ENCODE data around the gene MOV10.

The MOV10 gene

DNA sequence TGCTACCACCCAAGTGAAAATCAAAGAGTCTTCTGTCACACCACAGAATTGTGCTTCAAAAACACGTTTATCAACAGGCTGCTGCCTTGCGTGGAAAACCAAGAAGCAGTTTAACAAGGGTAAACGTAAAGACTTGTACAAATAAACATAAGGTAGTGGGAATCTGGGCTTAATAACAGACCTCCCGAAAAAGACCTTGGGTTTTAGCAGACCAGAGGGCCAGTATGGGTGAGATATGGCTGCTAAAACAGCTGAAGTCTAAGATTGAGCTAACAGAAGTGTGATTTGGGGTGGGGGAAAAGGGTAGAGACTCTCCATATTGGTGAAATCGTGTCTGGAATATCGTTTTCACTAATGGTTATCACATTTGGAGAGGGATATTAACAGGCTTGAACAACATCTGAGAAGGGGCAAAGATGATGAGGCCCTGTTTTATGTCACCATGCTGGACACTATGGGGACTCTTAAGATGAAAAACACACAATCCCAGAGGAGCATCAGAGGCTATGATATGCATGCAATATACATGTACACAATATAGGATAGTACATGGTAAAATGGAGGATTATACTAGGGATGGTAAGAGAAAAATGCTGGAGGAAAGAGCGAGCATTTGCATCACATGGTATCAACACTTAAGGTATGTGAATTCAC, 1.4 kb downstream of the MOV10 start:
- no peak for DNase-seq (ENCODE audit: low read depth)

DNA sequence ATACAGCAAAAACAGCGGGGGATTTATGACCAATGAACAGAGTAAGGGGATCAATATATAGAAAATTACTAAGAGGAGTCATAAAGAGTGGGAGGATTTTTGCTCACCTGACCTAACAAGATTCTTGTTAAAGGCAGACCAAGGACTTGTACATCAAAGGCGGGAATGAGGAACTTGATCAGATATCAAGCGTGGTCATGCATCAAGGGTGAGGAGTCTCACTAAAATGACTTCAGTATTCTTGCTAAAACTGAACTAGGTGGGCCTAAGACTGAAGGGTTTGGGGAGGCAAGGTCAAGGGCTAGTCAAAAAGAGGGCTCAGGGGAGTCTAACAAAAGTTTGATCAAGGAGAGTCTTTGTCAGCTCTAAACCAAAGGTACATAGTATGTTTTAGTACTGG, 2.1 kb downstream of the MOV10 start:
- no peak for DNase-seq (ENCODE audit: low read depth)

DNA sequence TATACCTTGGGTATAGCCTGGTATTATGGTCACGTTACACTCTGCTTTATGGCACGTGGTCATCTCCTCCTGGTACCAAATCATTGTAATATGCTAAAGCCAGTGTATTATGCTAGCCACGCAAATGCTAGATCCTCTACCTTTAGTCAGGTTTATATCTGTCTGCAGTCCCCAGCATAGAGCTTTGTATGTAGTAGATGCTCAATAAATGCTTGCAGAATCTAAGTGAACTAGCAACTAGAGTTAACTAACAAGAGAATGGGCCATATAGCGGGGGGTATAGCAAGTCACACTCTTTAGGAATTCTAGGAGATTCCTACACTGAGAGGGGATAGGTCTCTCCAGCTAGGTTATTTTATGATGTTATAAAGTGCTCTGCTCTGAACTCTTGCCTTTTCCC, 3.0 kb downstream of the MOV10 start:
- DNase-seq (ENCODE audit: low read depth) = no peak

DNA sequence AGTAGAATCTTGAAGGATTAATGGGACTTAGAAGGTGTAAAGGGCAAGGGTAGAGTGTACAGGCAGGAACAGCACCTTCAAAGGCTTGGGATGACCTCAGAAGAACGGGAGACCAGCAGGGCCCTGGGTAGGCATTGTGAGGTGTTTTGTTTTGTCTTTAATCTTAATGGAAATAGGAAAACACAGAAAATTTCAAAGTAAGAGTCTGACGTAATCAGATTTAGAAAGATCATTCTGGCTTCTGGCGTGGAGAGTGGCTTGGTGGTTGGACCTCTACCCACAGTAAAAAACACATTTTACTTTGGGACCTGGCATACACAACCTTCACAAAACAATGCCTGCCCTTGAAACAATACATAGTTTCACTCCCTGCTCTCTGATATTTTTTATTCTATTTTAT, 4.1 kb downstream of the MOV10 start:
- DNase-seq (ENCODE audit: low read depth) = no peak

DNA sequence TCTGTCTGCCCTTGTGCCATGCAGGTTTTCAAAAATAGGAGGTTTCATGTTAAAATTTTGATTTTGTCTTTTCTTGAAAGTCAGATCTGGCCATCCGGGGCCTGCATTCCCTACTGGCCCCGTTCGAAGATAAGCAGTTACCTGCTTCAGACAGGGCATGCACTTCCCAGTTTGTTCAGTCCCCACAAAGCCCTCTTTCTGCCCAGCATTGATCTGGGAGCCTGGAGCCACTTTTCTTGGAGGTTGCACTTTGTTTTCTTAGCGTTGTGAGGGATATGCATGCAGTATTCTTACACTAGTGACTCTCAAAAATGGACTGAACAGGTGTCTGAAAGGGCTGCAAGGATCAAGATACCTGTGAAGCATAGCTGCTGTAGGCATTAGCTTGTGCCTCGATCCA, 11.5 kb downstream of the MOV10 start:
- no peak for DNase-seq (ENCODE audit: low read depth)

DNA sequence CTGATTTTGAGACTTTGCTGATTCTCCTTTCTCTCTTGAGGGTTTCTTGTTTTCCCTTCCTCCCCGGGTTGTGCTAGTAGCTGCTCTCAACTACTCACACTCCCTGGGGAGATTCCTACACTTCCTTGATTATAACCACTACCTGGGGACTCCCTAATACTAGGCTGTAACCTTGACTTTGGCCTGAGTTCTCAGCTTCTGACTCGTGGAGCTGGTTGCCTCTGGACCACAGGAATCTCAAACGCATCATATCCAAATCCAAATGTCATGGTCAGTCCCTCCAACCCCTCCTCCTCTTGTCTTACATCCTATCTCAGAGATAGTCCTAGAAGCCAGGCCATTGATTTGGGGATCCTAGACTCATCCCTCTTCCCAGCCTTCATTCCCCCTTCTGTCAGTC, 12.0 kb downstream of the MOV10 start:
- no peak for DNase-seq (ENCODE audit: low read depth)

DNA sequence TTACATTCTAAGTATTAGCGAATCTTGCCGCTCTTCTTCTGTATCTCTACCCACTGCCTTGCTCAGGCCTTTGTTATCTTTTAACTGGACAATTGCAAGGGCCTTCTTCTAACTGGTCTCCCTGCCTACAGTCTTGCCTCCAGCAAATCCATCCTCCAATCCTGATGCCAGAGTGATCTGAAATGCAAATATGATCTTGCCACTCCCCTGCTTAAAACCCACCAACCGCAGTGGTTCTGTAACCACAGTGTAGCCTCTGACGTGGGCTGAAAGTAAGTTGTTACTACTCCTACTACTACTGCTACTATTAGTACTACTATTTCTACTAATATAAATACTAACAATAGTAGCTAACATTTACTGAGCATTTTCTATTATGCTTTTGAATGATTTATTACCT, 12.4 kb downstream of the MOV10 start:
- no peak for DNase-seq (ENCODE audit: low read depth)

DNA sequence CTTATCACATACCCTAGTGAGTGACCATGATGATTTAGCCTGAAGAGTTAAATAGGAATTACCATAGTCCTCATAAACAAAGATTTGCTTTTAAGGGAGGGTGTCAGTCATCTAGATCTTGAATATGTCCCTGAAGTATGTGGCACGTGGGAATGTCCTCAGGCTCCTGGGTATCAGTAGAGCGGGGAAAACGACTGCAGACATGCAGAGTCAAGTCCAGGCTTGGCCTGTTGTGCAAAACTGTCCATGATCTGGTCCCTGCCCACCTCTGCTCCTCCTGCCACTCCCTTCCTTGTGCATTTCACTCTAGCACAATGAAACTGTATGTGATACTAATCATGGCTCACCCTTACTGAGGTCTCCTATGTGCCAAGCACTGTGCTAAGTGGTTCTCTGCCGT, 12.9 kb downstream of the MOV10 start:
- DNase-seq (ENCODE audit: low read depth) = no peak

DNA sequence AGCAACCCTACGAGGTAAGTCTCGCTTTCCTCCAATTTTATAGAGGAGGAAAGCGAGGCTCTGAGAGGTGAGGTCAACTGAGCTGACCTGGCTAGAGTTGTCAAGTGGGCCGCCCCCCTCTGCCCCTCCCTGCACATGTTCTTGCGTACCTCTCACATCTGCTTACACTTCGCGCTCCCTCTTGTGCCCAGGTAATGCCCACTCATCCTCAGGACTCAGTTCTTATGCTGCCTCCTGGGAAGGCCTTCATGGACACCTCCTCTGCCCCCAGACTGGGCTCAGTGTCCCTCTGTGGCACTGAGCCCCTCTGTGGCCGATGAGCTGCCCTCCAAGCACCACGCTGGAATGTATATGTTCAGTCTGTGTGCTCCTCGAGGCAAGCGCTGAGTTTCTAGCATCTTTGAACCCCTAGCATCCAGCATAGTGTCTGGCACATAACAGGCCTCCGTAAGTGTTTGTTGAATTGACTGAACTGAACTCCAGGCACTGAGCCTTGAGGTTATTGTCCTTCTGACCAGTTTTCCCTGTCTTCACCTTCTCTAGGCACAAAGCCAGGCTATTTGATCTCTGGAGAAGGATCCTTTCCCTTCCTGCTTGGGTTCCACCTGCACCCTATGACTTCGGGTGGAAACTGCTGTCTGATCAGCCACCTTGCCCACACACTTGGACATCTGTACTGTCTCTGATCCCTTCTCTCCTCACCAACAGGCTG, 13.5 kb downstream of the MOV10 start:
- DNase-seq (ENCODE audit: low read depth) = no peak

DNA sequence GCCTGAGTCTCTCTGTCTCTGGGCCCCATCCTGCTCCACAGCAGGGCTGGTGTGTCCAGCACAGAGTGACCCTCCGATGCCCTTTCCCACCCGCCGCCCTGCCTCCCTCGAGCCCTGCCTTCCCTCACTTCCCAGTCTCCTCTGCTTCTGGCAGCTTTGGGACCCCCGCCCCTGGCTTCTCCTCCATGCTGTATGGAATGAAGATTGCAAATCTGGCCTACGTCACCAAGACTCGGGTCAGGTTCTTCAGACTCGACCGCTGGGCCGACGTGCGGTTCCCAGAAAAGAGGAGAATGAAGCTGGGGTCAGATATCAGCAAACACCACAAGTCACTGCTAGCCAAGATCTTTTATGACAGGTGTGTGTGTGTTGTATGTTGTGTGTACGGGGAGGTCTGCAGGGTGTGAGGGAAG, 14.3 kb downstream of the MOV10 start:
- no peak for DNase-seq (ENCODE audit: low read depth)

DNA sequence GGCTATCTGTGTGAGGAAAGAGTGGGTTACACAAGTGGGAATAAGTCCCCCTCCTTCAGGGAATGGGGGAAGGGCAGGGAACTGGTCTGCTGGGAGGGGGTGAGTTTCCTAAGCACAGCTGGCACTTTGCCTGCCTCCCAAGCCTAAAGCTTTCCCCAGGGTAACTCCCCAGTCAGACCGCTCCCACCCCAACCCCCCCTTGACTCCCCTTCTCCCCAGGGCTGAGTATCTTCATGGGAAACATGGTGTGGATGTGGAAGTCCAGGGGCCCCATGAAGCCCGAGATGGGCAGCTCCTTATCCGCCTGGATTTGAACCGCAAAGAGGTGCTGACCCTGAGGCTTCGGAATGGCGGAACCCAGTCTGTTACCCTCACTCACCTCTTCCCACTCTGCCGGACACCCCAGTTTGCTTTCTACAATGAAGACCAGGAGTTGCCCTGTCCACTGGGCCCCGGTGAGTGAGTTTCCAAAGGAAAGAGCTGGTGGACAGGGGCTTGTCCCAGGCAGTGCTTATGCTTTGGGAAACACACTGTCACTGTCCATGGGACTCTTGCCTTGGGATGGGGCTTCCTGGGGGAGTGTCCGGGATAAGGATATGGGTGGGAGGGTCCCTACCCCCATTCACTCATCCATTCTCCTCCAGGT, 14.9 kb downstream of the MOV10 start:
- DNase-seq (ENCODE audit: low read depth) = no peak

DNA sequence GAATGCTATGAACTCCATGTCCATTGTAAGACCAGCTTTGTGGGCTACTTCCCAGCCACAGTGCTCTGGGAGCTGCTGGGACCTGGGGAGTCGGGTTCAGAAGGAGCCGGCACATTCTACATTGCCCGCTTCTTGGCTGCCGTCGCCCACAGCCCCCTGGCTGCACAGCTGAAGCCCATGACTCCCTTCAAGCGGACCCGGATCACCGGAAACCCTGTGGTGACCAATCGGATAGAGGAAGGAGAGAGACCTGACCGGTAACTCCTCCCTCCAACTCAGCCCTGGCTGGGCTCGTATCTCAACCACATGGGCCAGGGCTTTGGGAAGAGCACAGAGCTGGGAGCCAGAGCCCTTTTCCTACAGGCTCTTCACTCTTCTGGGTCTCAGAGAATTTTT, 15.4 kb downstream of the MOV10 start:
- no peak for DNase-seq (ENCODE audit: low read depth)

DNA sequence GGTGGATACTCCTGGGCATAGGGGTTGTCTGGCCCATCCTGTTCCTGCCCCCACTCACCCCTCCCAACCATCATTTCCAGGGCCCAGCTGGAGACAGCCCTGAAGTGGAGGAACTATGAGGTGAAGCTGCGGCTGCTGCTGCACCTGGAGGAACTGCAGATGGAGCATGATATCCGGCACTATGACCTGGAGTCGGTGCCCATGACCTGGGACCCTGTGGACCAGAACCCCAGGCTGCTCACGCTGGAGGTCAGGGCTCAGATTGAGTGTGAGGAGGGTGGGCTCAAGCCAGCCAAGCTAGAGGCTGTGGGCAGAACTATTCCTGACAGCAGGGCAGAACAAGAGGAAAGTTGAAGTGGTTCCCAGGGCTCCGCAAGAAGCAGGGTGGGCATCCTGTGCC, 18.2 kb downstream of the MOV10 start:
- DNase-seq (ENCODE audit: low read depth) = no peak

DNA sequence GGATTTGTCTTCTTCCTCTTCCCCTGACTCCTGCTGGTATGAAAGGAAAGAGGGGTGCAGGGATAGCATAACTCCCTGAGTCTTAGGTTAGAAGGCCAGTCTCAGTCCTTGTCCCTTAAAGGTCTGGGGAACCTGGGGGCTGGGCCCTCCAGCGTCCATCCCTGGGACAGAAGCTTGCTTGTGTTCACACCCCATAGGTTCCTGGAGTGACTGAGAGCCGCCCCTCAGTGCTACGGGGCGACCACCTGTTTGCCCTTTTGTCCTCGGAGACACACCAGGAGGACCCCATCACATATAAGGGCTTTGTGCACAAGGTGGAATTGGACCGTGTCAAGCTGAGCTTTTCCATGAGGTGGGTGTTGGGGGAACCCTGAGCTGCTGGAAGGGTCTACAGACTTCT, 19.4 kb downstream of the MOV10 start:
- DNase-seq (ENCODE audit: low read depth) = no peak

DNA sequence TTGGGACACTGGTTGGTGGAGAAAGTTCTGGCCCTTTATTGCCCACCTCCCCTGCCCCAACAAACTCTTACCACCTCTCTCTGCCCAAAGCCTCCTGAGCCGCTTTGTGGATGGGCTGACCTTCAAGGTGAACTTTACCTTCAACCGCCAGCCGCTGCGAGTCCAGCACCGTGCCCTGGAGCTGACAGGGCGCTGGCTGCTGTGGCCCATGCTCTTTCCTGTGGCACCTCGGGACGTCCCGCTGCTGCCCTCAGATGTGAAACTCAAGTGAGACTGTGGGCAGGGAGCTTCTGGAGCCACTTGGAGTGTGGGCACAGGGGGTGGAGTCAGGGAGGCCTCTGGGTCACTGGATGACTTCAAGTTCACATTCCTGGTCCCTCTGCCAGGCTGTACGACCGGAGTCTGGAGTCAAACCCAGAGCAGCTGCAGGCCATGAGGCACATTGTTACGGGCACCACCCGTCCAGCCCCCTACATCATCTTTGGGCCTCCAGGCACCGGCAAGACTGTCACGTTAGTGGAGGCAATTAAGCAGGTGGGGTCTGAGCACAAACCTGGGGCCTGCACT, 20.0 kb downstream of the MOV10 start:
- no peak for DNase-seq (ENCODE audit: low read depth)

DNA sequence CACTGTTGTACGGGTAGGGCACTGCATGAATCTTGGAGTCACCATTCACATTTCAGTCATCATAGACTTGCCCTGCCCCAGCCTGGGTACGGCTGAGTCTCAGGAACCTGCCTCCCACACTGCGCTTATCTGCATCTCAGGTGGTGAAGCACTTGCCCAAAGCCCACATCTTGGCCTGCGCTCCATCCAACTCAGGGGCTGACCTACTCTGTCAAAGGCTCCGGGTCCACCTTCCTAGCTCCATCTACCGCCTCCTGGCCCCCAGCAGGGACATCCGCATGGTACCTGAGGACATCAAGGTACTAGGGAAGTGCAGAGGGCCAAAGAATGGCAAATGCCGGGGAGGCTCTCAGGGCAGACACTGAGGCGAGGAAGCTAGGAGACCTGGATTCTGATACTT, 20.8 kb downstream of the MOV10 start:
- no peak for DNase-seq (ENCODE audit: low read depth)

DNA sequence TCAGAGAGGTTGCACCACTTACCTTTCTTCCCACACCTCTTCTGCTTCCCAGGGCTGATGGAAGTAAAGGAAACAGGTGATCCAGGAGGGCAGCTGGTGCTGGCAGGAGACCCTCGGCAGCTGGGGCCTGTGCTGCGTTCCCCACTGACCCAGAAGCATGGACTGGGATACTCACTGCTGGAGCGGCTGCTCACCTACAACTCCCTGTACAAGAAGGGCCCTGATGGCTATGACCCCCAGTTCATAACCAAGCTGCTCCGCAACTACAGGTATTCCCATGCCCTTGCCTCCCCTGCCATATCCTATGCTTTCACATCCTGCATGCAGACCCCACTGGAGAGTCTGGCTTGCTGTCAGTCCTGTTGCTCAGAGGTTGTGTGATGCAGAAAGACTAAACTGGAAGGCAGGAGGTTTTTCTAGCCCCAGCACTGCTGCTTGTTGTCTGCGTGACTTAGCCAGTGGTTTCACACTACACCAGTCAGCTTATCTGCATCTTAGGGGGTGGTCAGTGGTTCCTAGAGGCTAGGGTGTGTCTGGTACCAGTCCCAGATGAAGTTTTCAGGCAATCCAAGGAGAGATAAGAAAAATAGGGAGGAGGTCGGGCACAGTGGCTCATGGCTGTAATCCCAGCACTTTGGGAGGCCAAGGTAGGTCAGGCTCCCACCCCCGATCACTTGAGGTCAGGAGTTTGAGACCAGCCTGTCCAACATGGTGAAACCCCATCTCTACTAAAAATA, 22.3 kb downstream of the MOV10 start:
- no peak for DNase-seq (ENCODE audit: low read depth)

DNA sequence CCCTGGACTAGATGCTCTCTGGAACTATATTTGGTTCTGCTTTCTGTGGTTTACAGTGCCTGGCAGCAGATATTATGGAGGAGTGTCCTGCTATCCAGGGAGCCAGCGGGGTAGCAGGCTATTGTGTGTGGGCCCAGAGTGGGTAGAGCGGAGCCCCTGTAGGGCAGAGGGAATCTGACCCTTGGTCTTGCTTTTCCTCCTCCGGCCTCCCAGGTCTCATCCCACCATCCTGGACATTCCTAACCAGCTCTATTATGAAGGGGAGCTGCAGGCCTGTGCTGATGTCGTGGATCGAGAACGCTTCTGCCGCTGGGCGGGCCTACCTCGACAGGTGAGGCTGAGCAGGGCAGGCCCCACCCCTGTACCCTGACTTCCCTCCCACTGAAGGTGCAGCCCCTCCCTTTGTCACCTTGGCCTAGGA, 23.3 kb downstream of the MOV10 start:
- DNase-seq (ENCODE audit: low read depth) = no peak

DNA sequence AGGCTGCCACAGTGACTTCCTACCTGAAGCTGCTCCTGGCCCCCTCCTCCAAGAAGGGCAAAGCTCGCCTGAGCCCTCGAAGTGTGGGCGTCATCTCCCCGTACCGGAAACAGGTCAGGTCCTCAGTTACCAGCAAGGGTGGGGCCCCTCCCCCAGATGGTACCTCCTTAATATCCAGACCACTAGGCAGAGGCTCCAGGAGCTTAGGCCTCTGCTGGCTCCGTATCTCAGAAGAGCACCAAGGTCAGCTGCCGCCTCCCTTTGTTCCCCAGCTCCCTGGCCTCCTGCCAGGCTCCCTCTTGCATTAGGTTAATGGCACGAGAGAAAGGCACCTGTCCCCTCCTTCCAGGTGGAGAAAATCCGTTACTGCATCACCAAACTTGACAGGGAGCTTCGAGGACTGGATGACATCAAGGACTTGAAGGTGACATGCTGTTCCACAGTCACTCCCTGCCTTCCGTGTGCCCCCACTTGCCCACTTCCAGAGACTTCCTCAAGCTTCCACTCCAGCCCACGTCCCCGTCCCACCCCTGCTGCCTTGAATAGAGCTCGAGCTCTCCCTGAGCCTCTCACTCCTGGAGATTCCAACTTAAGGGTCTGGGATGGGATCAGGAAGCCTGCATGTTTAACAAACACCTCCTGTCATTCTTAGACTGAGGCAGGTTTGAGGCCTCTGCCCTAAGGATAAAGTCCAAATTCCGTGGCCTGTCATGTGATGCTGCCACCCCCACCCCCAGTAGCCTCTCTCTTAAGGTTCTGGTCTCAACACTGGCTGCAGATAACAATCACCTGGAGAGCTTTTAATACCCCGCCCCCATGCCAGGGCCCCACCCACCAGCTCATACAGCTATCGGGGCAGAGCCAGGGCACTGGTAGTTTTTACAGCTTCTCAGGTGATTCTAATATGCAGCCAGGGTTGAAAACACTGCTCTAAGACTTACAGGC, 24.2 kb downstream of the MOV10 start:
- no peak for DNase-seq (ENCODE audit: low read depth)

DNA sequence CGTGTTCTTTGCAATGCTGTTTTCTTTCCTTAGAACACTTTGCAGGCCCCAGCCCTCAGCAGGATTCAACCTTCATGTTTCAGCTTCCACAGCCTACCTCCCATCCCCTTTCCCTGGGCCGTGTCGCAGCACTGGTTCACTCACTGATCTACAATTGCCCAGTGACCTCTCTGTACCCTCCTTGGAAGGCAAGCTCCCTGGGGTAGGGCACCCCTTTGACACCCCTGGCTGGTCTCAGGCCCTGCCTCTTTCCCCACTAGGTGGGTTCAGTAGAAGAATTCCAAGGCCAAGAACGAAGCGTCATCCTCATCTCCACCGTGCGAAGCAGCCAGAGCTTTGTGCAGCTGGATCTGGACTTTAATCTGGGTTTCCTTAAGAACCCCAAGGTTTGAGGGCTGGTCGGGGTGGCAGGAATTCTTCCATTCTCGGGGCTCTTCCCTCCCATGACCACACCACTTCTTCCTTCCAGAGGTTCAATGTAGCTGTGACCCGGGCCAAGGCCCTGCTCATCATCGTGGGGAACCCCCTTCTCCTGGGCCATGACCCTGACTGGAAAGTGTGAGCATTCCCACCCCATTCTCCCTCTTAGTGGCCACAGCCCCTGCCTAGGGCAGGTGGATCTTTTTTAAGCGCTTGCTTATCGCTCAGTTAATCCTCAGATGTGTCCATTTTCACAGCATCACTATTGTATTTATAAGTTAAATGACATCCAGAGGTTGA, 25.1 kb downstream of the MOV10 start:
- DNase-seq (ENCODE audit: low read depth) = no peak

All from stimulated activated CD8-positive, alpha-beta memory T cell treated with anti-CD3 and anti-CD28 coated beads, Interleukin-15, amount 100 ng/mL, for 1 hour (primary cell).